Bronchial epithelial cell (primary cell): ENCODE results near the gene BTBD8. TPM values are rescaled to one million over a fixed set of nuclear protein-coding genes. Genes with fewer than 3 reads are reported as not detected.

Experiments
- DNase-seq: peaks from one replicate; pipeline ENCODE4 v3.0.0-alpha.2; 2010; ENCODE audit warnings: low read depth
- FAIRE-seq: peaks from 2 replicates; lab custom pipeline; 2011; peaks lifted over from hg19 to GRCh38; lab: Jason Lieb, UNC
- H3K27me3 ChIP-seq: 2 replicates; pipeline ENCODE4 v1.5.1; 2011; ENCODE audit warnings: low read length; ENCODE audit not compliant: control insufficient read depth, insufficient read depth
- H3K36me3 ChIP-seq: 2 replicates; pipeline ENCODE4 v1.5.1; 2011; ENCODE audit warnings: low read length; ENCODE audit not compliant: control insufficient read depth, insufficient read depth
- H3K4me3 ChIP-seq: 2 replicates; pipeline ENCODE4 v1.5.1; 2011; ENCODE audit warnings: mild to moderate bottlenecking, low read depth, low read length, control low read depth
- CTCF ChIP-seq: IDR thresholded peaks from 2 replicates; pipeline ENCODE4 v1.5.1; 2011; ENCODE audit warnings: mild to moderate bottlenecking, moderate library complexity, low read length, control low read depth, inconsistent platforms; ENCODE audit not compliant: insufficient read depth, severe bottlenecking
- total RNA-seq: library from RNA; depleted of rRNA; stranded (reverse); fragments of >200 nt; gene quantifications from 2 replicates; pipeline ENCODE4 v1.2.1, GENCODE V29; 2014

BTBD8 gene
- total RNA-seq, 1 donor from 2014 or later = 2.6 TPM

GRCh38 chr1:92184632-92185031 is 104.5 kb downstream of the BTBD8 start:
- Histone ChIP-seq H3K4me3 (no peak overlapping the region), H3K27me3 (no peaks in the 10 kb centered on the region), H3K36me3 (no peaks in the 10 kb centered on the region)
- no peak for TF ChIP-seq CTCF
- FAIRE-seq = no peak
- DNase-seq = peak; percentile 82

GRCh38 chr1:92186081-92186480 is 105.9 kb downstream of the BTBD8 start:
- TF ChIP-seq CTCF = no peak
- H3K36me3 ChIP-seq = no peaks in the 10 kb centered on the region
- no peaks in the 10 kb centered on the region for H3K27me3 ChIP-seq
- H3K4me3 ChIP-seq = no peak overlapping the region
- peak; percentile 66 for FAIRE-seq
- peak; percentile 5 for DNase-seq

- TF ChIP-seq CTCF = no peak
- Histone ChIP-seq H3K4me3 (no peak overlapping the region), H3K36me3 (no peaks in the 10 kb centered on the region), H3K27me3 (no peaks in the 10 kb centered on the region)
- FAIRE-seq (no peak), DNase-seq (no peak)
Measured at GRCh38 chr1:92188436-92189255, 108.5 kb downstream of the BTBD8 start.

GRCh38 chr1:92191726-92192125 is 111.6 kb downstream of the BTBD8 start:
- TF ChIP-seq CTCF = no peak
- FAIRE-seq (no peak), DNase-seq (no peak)
- Histone ChIP-seq H3K36me3 (no peaks in the 10 kb centered on the region), H3K27me3 (no peaks in the 10 kb centered on the region), H3K4me3 (no peak overlapping the region)

GRCh38 chr1:92192246-92192645 is 112.1 kb downstream of the BTBD8 start:
- FAIRE-seq (no peak), DNase-seq (no peak)
- TF ChIP-seq CTCF = no peak
- Histone ChIP-seq H3K4me3 (no peak overlapping the region), H3K27me3 (no peaks in the 10 kb centered on the region), H3K36me3 (no peaks in the 10 kb centered on the region)
